Thoracic aorta (tissue), 2 donors: ENCODE results near the gene TMEM187. TPM values are rescaled to one million over a fixed set of nuclear protein-coding genes. Genes with fewer than 3 reads are reported as not detected.

Source experiments
- ATAC-seq: fragments of 150-250 bp; one replicate; pipeline ENCODE4 v1.8.0; 2017; ENCODE audit warnings: low read depth; ENCODE audit not compliant: insufficient number of reproducible peaks, low FRiP score
- DNase-seq: peaks from one replicate; pipeline ENCODE4 v3.0.0-alpha.2; 2020; ENCODE audit warnings: low spot score
- H3K27ac ChIP-seq, 2 donors: fragments of 200-600 bp; sonication (generic); 1 replicate in 1 of 2; 2 replicates in 1 of 2; pipeline ENCODE4 v1.5.1; 2016; ENCODE audit warnings: mild to moderate bottlenecking in 2 of 2, moderate library complexity in 2 of 2
- H3K27me3 ChIP-seq: fragments of 200-600 bp; sonication (generic); replicated peaks from 2 replicates; pipeline ENCODE4 v1.6.0; 2016; ENCODE audit warnings: mild to moderate bottlenecking; ENCODE audit not compliant: insufficient read depth
- H3K36me3 ChIP-seq: fragments of 200-600 bp; sonication (generic); one replicate; pipeline ENCODE4 v1.5.1; 2016
- H3K4me1 ChIP-seq, 2 donors: fragments of 200-600 bp; sonication (generic); 1 replicate in 1 of 2; 2 replicates in 1 of 2; pipeline versions ENCODE4 v1.5.1 to v1.6.0; 2016; ENCODE audit warnings: low read depth in 2 of 2, mild to moderate bottlenecking in 1 of 2; ENCODE audit not compliant: control insufficient read depth in 1 of 2
- H3K4me3 ChIP-seq: fragments of 200-600 bp; sonication (generic); 2 replicates; pipeline ENCODE4 v1.5.1; 2016; ENCODE audit warnings: mild to moderate bottlenecking
- H3K9me3 ChIP-seq: fragments of 200-600 bp; sonication (generic); 2 replicates; pipeline ENCODE4 v1.5.1; 2016
- CTCF ChIP-seq: fragments of 200-600 bp; sonication (generic); IDR thresholded peaks from one replicate; pipeline ENCODE4 v1.5.1; 2019; ENCODE audit warnings: antibody characterized with exemption
- total RNA-seq, 2 donors: library from RNA; depleted of rRNA; stranded (reverse); fragments of >200 nt; gene quantifications; one replicate each; pipeline versions ENCODE4 v1.1.0 to v1.2.3, GENCODE V29; 2016

Gene TMEM187
- total RNA-seq, 2 donors from 2014 or later: 0.78 to 23.4 TPM

DNA sequence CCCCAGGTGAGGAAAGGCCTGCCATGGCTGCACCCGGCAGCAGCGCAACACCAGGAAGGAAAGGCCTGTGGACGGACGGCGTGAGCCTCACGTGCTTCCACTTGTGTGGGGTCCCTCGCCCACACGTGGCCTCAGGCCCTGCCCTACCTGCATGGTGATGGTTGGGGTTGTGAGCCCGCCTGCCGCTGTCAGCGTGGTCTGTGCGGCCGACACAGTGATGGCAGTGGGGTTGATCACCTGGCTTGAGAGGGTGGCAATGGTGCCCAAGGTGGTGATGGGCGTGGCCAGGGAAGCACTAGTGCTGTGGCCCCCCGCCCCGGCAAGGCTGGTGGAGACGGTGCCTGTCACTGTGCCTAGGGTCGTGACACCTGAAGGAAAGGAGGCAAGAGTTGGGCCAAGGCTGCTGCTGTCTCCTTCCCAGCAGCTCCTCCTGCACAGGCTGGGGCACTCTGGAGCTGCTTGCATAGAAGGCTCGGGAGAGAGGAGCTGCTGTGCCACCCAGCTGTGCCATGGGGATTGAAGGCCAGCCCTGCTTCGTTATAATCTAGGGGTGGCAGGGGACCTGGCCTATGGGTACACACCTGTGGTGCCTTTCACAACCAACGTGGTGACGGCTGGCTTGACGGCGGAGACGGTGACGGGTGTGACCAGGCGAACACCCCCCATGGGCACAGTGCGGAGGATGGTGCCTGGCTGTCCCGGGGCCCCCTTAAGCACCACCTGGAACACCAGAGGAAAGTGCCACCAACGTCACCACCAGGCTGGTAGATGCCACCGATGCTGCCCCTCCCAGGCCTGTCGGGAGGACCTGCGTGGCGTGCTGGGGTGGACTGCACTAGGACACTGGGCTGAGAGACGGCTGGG, 16.3 kb upstream of the TMEM187 start:
- H3K4me1 ChIP-seq: peaks cover 0 to 15% of the 10 kb centered on the region in 2 donors
- TF ChIP-seq CTCF: no peak
- ATAC-seq: no peak
- no peak for DNase-seq
- no peak overlapping the region for H3K27ac ChIP-seq
- H3K9me3 ChIP-seq: no peaks in the 10 kb centered on the region
- no peaks in the 10 kb centered on the region for H3K27me3 ChIP-seq
- no peak overlapping the region for H3K4me3 ChIP-seq
- H3K36me3 ChIP-seq: peaks cover 25% of the 10 kb centered on the region

DNA sequence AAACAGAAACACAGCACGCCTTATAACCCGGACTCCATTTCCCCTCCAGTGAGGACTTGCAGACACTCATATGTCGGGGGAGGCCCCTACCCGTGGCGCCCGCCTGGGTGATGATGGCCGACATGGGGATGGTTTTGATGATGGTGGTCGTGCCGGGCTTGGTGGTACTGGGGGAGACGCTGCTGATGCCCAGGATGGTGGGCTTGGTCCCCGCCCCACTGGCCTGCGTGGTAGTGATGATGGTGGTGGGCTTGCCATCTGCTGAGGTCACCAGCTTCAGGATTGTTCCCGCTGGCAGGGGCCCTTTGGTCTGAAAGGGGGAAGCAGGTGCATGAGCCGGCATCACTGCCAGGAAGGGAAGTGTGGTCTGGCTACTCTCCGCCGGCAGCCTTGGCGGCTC, 15.3 kb upstream of the TMEM187 start:
- peaks cover 0 to 11% of the 10 kb centered on the region in 2 donors for H3K4me1 ChIP-seq
- H3K27ac ChIP-seq: no peak overlapping the region
- H3K9me3 ChIP-seq: no peaks in the 10 kb centered on the region
- no peak for TF ChIP-seq CTCF
- DNase-seq (no peak), ATAC-seq (no peak)
- no peak overlapping the region for H3K4me3 ChIP-seq
- peaks cover 32% of the 10 kb centered on the region for H3K36me3 ChIP-seq
- H3K27me3 ChIP-seq: no peaks in the 10 kb centered on the region

DNA sequence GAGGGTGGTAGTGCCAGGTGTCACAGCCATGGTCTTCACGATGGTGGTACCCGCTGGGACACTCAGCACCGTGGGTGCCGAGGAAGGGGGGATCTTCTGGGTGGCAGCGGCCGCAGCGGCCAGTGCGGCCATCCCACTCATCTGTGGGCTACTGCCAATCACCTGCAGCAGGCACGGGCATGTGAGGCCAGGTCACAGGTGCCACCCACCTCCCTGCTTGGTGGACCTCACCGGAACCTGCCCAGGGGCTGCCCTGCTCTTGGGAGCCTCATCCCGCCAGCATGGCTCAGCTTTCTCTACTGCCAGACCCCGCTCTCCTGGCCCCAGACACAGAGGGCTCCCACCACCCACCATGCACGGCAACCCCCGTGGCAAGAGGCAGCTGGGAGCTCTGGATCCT, 13.9 kb upstream of the TMEM187 start:
- Histone ChIP-seq H3K9me3 (no peaks in the 10 kb centered on the region), H3K27me3 (no peaks in the 10 kb centered on the region), H3K36me3 (peaks cover 39% of the 10 kb centered on the region), H3K4me3 (no peak overlapping the region), H3K27ac (no peak overlapping the region), H3K4me1 (no peaks in the 10 kb centered on the region)
- DNase-seq (no peak), ATAC-seq (no peak)
- TF ChIP-seq CTCF: no peak

DNA sequence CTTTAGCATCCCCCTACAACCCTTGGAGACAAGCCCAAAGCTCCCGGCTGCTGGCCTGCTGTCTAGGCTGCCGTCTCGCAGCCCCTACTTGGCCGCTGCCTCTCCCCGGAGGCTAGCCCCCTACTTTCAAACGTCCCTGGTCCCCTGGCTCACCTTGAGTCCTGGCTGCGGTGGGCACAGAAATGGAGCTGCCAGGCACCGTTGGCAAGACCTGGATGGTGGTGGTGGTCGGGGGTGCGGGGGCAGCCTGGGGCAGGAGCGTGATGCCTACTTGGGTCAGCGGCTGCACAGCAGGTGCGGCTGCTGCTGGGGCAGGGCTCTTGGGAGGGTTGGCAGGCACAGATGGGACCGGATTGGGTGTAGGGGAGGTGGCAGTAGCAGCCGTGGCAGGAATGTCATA, 12.9 kb upstream of the TMEM187 start:
- ATAC-seq (no peak), DNase-seq (no peak)
- no peak for TF ChIP-seq CTCF
- no peaks in the 10 kb centered on the region for H3K4me1 ChIP-seq
- no peak overlapping the region for H3K4me3 ChIP-seq
- H3K36me3 ChIP-seq: peaks cover 39% of the 10 kb centered on the region
- H3K27me3 ChIP-seq: no peaks in the 10 kb centered on the region
- no peaks in the 10 kb centered on the region for H3K9me3 ChIP-seq
- H3K27ac ChIP-seq: no peak overlapping the region

GRCh38 chrX:153960077-153960476, 12.5 kb upstream of the TMEM187 start:
- no peak for ATAC-seq
- no peaks in the 10 kb centered on the region for H3K27me3 ChIP-seq
- no peak overlapping the region for H3K27ac ChIP-seq
- no peaks in the 10 kb centered on the region for H3K4me1 ChIP-seq
- no peak for DNase-seq
- no peak overlapping the region for H3K4me3 ChIP-seq
- H3K9me3 ChIP-seq: no peaks in the 10 kb centered on the region
- no peak for TF ChIP-seq CTCF
- H3K36me3 ChIP-seq: peaks cover 39% of the 10 kb centered on the region
